IPS DF 4.7 (cell line): ENCODE measurements around the gene PEX7.
"Not testable (repeated sequence)": the region's sequence is repeated elsewhere in the genome, so short reads cannot be mapped to it uniquely, and the experiment has no call there.

Experiments
- DNase-seq: peaks from one replicate; pipeline ENCODE4 v3.0.0-alpha.2; 2013; ENCODE audit warnings: low spot score; ENCODE audit errors: extremely low read depth

Gene PEX7

DNA sequence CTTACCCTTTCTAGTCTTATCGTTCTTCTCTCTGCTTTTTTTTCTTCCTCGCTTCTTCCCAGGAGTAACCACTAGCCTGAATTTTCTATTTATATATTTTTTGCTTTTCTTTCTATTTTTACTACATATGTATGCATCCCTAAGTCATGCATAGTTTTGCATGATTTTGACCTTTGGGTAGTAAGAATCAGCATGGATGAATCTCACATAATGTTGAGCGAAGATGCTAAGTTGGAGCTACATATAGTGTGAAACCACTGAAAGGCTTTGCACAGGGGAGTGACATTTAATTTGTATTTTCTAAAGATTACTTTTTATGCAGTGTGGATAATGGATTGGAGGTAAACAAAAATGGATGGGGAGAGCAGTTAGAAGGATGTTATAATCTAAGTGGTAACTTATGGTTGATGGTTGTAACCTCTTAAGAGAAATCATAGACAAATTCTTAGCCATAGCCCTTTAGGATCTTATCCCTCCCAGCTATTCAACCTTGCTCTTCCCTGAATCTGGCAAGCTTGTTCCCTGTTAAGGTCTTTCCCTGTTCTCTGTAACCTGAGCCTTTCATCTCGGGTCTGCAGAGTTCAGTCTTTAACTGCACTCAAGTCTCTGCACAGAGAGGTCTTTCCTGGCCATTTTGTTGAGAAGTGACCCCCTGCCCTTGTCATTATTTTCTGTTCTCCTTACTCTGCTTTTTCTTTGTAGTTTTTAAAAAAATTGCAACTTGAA is 18.0 kb downstream of the PEX7 start:
- DNase-seq: no peak

DNA sequence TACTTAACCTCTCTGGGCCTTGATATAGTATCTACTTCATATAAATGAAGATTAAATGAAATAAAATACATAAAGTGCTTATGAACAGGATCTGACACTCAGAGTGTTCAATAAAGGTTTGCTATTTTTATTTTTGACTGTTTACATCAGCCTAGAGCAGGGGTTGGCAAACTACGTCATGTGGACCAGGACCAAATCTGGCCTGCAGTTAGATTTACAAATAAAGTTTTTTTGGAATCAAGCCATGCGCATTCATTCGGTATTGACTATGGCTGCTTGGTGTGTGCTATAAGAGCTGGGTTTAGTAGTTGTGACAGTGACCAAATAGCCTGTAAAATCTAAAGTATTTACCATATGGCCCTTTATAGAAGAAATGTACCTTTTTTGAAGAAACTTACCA is 20.8 kb downstream of the PEX7 start:
- no peak for DNase-seq

DNA sequence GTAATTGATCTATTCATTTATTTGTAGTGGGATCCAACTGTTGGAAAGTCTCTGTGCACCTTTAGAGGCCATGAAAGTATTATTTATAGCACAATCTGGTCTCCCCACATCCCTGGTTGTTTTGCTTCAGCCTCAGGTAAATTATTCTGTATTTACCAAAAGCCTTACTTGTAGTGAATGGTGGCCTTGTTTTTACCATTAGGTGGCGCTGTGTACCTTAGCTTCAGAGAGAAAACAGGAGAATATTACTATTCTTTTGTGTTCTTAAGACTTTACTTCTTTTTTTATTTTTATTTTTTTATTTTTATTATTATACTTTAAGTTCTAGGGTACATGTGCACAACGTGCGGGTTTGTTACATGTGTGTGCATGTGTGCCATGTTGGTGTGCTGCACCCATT is 23.7 kb downstream of the PEX7 start:
- DNase-seq: no peak

DNA sequence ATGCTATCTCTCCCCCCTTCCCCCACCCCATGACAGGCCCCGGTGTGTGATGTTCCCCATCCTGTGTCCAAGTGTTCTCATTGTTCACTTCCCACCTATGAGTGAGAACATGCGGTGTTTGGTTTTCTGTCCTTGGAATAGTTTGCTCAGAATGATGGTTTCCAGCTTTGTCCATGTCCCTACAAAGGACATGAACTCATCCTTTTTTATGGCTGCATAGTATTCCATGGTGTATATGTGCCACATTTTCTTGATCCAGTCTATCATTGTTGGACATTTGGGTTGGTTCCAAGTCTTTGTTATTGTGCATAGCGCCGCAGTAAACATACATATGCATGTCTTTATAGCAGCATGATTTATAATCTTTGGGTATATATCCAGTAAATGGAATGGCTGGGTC is 24.1 kb downstream of the PEX7 start:
- DNase-seq: not testable (repeated sequence)

DNA sequence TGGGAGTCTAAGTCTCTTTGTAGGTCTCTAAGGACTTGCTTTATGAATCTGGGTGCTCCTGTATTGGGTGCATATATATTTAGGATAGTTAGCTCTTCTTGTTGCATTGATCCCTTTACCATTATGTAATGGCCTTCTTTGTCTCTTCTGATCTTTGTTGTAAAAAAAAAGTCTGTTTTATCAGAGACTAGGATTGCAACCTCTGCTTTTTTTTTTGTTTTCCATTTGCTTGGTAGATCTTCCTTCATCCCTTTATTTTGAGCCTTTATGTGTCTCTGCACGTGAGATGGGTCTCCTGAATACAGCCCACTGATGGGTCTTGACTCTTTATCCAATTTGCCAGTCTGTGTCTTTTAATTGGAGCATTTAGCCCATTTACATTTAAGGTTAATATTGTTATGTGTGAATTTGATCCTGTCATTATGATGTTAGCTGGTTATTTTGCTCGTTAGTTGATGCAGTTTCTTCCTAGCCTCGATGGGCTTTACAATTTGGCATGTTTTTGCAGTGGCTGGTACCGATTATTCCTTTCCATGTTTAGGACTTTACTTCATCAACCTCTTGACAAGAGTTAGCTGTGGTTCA is 27.7 kb downstream of the PEX7 start:
- DNase-seq: not testable (repeated sequence)

DNA sequence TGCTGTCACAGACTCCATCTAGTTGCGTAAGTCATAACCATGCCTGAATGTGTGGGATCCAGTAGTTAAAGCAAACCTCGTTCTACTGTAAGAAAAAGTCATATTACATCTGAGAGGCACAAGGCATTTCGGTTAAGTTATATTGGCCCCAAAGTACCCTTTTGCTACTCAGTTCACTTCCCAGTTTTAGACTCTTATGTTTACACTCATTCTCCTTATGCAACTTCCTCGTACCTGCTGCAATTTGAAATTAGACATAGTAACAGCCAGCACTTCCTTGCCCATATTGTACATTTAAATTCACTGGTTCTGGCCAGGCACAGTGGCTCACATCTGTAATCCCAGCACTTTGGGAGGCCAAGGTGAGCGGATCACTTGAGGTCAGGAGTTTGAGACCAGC is 37.0 kb downstream of the PEX7 start:
- DNase-seq: no peak

DNA sequence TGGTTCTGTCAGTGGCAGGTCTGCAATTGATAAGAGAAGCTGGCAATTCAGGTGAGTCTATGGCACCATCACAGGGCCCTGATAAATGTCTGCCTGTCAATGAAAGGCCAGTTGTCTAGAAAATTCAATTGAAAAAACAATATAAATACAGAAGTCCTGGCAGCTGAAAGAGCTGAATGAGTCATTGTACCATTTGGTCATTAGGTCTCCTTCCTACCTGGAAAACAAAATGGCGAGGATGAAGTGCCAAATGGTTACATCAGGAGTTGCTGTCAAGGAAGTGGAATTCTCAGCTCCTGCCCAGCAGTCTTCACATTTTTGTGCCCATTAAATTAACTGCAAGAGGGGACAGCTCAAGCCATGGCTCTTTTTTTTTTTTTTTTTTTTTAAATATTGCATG is 37.7 kb downstream of the PEX7 start:
- DNase-seq: no peak

DNA sequence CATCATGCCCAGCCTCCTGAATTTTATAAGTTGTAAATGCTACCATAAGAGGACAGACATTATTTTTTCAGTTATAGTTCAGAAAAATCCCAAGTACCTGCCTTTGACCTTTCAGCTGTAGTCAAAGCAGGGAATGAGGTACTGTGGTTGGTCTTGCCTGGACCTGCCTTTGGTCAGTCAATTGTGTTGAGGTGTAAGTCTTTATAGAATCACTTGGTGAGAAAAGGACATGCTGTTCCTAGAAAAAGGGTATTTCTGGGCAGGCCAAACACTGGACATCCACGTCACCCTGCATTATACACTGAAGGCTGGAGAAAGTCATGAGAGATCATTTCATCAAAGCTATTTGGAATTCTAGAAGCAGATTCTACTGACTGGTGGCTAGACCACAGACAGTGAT is 40.3 kb downstream of the PEX7 start:
- DNase-seq: no peak

DNA sequence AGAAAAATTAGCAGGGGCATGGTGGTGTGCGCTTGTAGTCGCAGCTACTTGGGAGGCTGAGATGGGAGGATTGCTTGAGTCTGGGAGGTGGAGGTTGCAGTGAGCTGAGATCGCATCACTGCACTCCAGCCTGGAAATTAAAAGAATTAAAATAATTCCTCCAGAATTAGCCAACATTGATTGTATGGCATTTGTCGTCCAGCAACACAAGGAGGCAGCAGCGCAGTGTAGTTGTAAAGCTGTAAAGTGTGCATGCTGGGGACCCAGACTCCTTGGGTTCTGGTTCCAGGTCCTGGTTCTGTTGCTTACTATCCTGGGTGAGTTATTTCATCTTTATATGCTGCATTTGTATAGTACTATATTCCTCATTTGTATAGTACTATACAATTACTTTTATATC is 41.4 kb downstream of the PEX7 start:
- no peak for DNase-seq

DNA sequence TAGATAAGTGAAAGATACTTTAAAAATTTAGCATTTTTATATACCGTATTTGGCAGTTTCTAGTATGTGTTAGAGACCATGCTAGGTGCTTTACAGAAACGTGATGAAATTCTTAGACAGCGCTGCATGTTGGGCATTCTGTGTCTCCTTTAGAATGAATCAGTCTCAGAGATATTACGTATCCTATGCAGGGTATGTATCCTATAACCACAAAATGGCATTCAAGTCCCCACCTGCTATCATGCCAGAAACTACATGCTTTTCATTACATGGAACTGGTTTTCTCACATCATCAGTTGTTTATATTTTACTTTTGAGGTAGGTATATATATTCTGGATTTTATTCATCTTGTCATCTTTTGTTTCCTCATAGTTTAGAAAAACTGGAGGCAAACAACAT is 42.3 kb downstream of the PEX7 start:
- DNase-seq: no peak

DNA sequence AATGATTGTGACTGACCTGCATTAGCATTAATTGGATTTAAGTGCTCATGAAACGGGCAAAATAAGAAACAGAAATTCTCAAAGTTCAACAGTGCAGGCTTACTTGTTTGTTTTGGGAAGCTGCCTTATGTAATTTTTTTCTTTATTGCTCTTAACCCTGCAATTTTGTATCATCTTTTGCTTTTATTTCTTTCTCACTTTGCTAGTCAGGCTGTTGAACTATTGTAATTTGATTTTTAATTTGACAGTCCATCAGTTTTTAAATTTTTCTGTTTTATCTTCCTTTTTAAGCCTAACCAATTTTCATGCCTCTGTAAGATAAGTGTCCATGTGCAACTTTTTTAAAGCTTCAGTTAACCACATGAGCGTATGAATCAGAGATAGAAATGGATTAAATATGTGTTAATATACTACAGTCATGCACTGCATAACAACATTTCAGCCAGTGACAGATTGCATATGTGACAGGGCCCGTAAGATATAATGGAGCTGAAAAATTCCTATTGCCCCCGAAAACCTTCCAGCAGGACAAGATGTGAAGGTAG is 44.6 kb downstream of the PEX7 start:
- DNase-seq: no peak

DNA sequence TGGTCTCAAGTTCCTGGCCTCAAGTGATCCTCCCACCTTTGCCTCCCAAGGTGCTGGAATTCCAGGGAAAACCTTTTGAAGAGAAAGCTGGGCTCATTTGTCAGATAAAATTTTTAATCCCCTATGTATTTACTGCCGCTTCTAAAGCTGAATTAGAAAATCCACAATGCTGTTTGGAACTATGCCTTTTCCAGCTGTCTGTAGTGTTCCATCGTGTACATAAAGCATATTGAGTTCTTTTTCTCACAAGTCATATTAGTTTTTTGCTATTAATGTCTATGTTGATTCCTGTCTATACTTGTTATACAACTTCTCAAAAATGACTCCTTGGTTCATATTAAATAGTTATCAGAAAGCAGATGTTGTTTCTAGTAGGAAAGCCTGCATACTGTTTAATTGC is 47.1 kb downstream of the PEX7 start:
- DNase-seq: no peak

DNA sequence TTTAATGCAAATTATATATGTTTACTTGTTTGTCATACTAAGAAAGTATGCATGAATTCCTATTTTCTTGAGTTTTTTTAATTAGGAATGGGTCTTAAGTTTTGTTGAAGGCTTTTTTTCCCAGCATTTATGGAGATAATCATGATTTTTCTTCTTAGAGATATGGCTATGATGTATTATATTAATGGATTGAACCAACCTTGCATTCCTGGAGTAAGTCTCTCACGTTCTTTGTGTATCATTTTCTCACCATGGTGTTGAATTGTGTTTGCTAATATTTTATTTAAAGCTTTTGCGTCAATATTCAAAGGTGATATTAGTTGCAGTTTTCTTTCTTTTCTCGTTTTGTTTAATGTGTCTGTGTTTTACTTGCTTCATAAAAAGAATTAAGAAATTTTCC is 51.4 kb downstream of the PEX7 start:
- DNase-seq: no peak

DNA sequence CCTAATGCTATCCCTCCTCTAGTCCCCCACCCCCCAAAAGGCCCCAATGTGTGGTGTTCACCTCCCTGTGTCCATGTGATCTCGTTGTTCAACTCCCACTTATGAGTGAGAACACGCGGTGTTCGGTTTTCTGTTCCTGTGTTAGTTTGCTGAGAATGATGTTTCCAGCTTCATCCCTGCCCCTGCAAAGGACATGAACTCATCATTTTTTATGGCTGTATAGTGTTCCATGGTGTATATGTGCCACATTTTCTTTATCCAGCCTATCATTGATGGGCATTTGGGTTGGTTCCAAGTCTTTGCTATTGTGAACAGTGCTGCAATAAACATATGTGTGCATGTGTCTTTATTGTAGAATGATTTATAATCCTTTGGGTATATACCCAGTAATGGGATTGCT is 54.1 kb downstream of the PEX7 start:
- DNase-seq: not testable (repeated sequence)

DNA sequence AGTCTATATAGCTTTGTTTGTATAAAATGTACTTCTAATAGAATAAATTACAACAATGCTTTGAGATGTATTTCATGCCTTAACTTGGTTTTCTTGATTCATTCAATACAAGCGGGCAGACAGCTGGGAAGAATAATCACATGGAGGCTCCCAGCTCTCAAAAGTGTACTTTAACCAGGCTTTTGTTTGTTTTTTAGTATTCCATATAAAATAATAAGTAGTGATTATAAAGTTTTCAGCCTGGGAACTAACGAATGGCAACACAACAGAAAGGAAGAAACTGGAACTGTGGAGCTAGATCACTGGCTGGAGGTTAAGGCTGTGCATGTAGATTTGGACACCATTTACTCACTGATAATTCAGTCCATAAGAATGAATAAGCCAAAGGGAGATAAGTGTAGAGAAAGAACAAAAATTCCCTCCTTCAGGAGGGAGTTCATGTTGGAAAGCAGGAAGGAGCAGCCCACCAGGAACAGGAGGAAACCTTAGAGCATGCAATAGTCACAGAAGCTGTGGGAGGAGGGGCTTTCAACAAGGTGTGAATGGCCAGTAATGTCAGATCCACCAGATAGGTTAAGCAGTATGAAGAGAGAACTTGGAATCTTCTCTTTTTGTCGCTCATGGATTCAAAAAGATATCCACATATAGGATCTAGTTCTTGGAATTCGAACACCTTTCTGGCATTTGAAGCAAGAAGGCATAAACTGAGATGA is 58.5 kb downstream of the PEX7 start:
- no peak for DNase-seq

DNA sequence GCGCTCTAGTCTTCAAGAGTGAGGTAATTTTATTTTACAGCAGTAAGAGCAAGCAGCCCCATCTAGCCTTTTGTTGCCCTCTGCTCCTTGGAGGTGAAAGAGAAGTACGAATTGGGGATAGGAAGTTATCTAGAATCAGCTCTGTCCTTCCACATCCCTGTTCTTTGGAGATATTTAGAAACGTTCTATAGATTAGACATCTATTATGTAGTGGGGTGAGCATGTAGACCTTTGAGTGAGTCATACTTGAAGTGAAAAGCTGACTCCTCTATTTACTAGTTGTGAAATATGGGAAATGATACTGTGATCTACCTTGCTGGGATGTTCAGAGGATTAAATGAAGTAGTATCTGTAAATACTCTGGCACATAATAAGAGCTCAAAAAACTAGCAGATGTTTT is 63.7 kb downstream of the PEX7 start:
- DNase-seq: no peak

DNA sequence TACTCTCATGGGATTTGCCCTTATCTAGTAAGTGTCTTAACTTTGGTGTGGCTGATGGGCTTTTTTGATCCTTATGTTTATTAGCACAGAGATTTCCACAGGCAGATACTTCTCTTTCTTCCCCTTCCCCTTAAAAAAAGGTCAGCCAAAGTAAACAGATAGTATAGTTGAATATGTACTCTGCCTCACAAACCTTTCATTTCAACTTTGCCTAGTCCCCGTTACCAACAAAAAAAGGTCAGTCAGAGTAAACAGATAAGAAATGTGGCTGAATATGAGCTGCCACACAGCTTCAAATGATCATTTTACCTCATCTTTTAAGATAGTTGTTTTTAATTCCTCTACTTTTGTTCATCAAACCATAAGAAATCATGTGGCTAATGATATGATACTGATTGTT is 65.6 kb downstream of the PEX7 start:
- DNase-seq: no peak

DNA sequence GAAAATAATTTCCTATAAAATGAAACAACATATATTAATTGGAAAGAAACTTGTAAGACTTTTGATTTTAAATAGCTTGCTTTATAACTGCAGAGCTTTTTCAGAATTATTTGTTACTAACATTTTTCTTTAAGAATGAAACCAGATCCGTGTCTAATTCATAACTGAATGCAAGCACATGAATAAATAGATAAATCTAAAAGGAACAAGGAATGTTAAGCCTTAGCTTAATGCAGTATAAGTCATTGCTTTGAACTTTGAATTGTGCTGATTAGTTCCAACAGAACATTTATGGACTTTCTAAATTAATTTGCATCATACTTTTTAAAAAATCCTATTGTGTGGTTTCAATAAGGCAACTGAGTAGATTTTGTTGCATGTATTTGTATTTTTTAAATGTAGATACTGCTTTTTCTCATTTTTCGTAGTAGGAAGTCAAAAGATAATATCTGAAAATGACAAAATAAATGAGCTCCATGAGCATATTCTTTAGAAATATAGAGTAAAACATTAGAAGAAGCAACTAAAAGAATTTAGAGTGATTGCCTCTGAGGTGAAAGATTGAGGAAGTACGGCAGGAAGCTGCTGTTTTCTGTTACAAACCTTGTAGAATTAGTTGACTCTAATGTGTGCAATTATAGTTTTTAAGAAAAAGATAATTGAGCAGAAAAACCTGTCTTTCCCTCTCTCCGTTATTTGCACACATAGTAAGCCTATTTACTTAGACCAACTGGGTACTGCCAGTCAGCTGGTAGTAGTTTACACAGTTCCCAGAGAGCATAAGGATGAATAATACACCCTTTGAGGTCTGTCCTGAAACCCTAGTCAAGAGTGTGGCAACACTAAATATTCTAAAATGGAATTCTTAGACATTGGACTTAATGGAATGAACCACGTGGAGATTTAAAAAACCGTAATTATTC is 67.1 kb downstream of the PEX7 start:
- DNase-seq: no peak

DNA sequence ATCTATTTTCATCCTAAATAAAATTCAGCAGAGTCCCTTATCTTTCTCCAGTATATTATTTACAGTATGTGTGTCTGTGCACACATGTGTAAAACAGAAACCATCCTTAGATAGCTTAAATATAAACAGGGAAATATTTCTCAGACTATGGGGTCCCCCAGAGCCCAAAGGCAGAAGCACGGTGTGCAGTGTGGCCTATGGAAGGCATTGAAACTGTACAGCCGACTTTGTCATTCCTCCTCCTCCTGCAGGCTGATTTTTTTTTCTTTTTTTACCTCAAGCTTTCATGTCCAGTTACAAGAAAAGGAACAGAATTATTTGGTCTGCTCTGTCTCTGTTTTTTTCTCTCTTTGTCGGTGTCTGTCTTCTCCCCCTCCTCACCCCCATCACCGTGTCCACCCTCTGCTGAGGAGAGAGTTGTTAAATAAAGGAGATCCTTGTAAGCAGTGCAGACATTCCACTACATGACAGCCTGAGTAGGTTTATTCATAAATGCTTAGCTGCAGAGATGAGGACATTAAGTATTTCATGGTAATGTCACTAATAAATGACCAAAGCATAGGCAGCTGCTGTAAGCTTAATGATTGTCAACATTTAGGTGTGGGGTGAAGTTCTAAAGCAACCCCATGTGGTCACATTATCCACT is 67.9 kb downstream of the PEX7 start:
- DNase-seq: no peak

DNA sequence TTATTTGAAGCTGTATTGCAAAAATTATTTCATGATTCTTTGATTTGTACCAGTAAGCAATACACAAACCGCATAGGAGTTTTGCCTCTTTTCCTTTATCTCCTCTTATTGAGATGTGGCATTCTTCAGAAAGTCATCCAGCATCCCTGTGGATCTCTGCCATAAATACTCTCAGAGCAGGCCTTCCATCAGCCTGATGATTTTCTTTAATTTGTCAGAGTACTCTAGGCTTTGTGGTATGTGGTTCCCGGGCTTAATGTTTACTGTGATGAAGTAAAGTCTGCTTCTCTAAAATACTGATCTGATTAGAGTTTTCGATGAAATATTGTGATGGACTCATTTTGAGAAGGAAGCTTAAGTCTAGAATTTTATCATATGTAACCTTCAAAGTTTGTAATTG is 68.6 kb downstream of the PEX7 start:
- no peak for DNase-seq

DNA sequence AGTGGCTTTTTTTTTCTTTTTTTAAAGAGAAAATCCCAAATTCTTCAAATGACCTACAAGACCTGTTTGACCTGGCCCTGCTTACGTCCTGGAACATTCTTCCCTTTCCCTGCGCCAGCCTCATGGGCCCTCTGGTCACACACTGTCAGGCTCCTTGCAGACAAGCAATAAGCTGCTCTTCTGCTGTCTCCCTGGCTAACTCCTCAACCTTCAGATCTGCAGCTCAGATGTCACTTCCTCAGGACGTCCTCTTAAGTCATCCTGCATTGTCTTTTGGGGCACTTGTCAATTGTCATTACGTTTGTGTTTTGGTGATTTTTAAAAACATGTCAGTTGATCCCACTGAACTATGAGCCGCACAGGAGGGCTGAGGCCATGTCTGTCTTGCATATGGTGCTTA is 70.8 kb downstream of the PEX7 start:
- no peak for DNase-seq
